ENCODE measurements around the gene PDK2. TPM values are rescaled to one million over a fixed set of nuclear protein-coding genes. Genes with fewer than 3 reads are reported as not detected.

PDK2 gene
- total RNA-seq, 1 experiment from 2014 or later, result 22.5 TPM

DNA sequence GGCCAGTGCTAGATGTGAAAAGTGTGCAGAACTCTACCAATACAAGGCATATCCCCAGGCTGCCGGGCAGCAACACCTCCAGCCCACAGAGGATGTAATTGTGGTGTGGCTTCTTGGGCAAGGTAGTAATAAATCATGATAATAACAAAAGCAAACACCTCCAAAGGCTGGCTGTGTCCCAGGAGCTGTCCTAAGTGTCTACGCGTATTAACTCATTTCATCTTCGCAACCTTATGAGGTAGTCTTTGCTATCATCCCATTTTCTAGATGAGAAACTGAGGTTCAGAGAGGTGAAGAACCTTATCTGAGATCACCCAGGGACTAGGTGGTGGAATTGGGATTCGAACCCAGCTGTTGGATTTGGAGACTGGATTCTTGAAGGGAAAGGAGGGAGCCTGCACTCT lies 5.3 kb downstream of the PDK2 start:
- DNase-seq (ENCODE audit: low read depth), result no peak

DNA sequence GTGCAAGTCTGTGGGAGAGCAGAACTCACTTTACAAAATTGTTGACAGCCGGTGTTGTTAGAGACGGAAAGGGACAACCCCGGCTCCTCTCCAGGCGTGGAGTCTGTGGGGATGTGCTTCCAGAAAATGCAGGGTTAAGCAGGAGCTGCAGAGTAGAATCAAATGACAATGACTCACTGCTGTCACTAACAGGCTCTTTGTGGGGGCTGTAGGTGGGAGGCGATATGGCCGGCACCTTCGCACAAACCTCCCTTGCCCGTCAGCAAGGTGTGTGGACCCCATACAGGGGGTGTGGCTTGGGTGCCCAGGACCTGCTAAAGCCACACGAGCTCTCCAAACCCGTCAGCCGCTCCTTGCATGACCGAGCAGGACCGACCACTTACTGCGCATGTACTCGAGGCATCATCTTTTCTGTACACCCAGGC lies 5.8 kb downstream of the PDK2 start:
- DNase-seq (ENCODE audit: low read depth), result no peak

DNA sequence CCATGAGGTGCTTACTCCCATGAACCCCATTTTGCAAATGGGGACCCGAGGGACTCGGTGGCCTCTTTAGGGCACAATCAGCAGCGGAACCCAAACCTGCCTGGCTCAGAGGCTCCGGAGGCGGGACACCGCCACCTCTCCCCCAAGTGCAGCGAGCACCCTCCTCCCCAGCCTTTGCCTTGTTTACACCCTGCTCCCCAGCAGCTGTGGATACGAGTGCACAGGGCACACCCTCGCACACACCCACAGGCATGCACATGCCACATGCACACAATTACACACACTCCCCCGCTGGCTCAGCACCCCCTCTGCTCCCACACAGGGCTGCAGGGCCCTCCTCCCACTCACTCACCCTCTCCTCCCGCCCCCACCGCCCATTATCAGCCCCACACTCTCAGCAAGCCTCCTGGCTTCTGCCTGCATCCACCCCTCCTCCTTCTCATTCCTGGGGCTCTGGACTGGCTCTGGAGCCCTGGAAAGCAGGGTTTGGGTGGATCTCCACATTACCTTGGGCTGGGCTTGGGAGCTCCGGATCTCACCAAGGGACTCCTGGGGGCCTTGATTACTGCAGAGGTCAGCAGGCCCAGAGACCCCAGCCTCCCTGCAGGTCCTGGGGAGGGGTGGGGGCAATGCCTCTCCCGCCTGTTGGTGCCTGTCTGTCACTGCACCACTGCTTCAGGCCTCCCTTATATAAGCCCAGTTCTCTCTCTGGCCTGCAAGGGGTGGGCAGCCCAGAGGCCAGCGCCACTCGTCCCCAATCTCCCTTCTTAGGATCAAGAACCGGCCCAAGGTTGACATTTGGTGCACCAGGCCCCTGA lies 6.4 kb downstream of the PDK2 start:
- no peak for DNase-seq (ENCODE audit: low read depth)

DNA sequence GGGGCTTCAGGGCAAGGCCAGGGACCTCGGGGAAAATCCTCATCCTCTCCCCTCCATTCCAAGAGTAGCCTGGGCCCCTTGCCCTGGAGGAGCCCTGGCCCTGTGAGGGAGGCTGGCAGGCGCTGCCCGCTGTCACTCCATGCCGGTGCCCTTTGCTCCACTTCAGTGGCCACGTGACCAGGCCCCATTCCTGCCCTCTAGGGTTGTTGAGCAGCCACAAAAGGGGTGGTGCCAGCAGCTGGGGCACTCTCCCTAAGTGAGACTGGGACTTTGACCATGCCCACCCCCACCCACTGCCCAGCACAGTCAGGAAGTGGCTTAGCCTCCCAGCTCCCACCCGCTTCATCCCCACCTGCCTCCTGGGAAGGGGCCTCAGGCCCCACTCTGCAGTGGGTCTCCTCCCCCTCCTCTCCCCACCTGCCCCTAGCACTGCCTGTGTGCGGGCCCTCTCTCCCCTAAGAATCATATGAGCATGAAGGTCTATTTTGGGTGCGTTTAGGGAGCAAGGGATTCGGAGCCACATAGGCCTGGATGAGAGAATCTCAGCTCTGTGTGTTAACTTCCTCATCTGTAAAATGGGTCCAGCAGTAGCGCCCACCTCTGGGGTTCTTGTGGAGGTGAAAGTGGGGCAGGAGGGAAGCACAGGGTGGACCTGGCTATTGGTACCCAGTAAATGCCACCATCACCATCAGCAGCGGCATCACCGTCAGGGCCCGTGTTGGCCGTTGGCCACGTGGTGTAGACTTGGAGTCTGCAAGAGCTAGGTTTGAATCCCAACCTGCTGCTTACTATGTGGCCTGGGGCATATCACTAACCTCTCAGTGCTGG lies 7.2 kb downstream of the PDK2 start:
- DNase-seq (ENCODE audit: low read depth), result peak; percentile 50

DNA sequence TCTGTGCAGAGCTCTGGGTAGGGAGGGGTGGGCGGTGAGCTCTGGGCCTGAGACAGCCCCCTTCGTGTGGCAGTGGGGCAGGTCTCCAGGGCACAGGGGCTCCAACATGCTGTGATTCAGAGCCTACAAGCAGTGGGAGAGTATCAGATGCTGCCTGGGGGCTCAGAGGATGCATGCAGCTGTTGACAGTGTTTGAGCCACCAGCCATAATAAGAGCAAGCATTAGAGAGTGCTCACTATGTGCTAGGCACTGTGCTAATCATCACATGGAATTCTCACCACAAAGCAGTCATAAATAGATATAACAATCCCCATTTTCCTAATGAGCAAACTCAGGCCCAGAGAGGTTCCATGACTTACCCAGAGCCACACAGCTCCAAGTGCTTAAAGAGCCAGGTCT lies 8.1 kb downstream of the PDK2 start:
- no peak for DNase-seq (ENCODE audit: low read depth)

DNA sequence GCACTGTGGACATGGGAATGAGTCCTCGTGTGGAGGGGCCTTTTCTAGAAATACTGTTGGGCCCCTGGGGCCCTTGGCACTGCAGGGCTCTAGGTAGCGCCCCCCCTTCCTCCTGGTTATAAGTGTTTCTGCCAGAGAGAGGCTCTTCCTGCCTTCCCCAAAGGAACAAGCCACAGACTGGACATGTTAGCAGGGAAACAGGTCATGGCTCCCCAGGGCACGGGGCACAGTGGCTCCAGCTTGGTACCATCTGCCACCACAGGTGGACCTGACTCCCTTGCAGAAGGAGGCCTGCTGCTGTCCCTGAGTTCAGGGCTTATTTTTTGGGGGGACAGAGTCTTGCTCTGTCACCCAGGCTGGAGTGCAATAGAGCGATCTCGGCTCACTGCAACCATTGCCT lies 8.8 kb downstream of the PDK2 start:
- no peak for DNase-seq (ENCODE audit: low read depth)

DNA sequence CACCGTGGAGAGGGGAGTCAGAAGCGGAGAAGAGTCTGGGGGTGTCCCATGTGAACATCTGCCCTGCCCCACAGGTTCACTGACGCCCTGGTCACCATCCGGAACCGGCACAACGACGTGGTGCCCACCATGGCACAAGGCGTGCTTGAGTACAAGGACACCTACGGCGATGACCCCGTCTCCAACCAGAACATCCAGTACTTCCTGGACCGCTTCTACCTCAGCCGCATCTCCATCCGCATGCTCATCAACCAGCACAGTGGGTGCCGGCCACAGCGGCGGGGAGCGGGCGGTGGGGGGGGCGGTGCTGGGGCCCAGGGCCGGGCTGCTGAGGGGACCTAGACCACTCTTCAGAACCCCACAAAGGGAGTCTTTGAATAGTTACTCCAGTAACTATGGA lies 10.7 kb downstream of the PDK2 start:
- DNase-seq (ENCODE audit: low read depth), result no peak

DNA sequence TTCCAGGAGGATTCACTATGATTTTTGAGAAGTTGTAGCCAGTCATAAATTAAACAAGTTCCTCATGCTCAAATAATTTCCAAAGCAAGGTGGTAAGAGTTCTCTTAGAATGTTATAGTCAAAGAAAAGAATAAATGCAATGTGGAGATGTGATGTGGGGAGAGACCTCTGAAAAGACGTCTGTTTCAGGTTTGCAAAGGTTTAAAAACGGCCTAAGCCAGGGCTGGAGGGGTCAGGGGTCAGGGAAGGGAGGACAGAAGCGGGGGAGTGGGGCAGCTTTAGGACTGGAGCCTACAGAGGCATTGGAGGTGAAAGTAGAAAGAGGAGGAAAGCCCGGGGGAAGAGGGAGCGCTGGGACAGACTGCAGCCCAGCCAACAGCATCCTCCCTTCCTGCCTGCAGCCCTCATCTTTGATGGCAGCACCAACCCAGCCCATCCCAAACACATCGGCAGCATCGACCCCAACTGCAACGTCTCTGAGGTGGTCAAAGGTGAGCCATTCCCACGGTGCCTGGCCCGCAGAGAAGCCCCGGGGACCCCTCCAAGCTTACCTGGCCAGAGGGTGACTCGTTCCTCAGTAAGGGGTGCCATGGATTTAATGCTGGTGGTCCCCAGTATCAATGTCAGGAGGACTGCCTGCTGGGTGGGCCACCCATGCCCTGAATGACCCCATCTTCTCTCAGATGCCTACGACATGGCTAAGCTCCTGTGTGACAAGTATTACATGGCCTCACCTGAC lies 11.4 kb downstream of the PDK2 start:
- no peak for DNase-seq (ENCODE audit: low read depth)

DNA sequence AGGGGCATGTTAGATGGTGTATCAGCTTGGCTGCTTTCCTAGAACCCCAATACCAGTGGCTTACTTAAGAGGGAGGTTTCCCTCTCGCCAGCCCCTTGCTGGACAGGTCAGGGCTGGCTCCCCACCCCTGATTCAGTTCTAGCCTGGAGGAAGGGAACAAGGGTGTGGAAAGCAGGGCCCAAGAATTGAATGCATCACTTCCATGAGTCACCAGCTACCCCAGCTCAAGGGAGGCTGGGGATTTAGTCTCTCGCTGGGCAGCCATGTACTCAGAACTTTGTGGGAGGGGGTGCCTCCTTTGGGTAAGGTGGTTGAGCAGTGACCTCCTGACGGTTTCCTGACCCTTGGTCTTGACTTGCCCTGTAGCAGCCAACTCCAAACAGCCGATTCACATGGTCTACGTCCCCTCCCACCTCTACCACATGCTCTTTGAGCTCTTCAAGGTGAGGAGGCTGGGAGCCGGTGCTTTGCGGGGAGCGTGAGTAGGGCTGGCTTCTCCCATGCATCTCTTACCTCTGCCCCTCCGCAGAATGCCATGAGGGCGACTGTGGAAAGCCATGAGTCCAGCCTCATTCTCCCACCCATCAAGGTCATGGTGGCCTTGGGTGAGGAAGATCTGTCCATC lies 12.8 kb downstream of the PDK2 start:
- DNase-seq (ENCODE audit: low read depth), result peak; percentile 51

DNA sequence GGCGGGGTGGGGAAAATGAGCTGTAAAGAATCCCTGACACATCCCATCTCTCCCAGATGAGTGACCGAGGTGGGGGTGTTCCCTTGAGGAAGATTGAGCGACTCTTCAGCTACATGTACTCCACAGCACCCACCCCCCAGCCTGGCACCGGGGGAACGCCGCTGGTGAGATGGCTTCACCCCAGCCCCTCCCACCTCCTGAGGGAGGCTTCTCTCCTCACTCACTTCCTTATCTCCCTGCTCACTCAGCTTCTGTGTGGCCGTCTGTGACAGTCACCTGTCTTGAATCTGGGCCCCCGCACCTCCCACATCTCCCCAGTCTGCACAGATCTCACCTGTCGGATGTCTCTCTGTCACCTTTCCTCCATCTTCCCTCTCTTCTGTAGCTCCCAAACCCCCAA lies 13.4 kb downstream of the PDK2 start:
- DNase-seq (ENCODE audit: low read depth), result no peak

DNA sequence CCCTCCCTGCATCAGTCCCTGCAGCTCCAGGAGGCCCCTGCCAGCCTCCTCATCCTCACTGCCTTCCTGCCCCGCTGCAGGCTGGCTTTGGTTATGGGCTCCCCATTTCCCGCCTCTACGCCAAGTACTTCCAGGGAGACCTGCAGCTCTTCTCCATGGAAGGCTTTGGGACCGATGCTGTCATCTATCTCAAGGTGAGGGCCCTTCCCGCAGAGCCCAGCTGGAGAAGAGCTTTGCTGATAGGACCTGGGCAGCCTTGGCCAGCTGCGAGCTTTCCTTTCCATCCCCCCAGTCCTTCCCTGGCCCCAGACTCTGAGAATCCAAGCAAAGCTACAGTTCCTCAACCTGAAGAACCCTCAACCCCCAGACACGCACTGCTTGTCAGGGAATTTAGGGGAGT lies 14.1 kb downstream of the PDK2 start:
- no peak for DNase-seq (ENCODE audit: low read depth)

DNA sequence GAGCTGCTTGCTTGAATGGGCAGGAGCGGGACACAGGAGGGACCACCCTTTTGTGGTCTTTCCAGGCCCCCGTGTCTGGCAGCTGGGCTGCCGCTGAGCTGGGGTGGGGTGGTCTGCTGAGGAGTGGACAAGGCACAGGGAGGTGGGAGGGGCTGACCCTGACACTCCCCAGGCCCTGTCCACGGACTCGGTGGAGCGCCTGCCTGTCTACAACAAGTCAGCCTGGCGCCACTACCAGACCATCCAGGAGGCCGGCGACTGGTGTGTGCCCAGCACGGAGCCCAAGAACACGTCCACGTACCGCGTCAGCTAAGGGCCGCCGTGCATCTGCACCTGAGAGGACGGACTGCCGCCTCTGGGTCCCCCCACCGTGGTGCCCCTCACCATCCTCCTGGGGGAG lies 14.6 kb downstream of the PDK2 start:
- DNase-seq (ENCODE audit: low read depth), result no peak

DNA sequence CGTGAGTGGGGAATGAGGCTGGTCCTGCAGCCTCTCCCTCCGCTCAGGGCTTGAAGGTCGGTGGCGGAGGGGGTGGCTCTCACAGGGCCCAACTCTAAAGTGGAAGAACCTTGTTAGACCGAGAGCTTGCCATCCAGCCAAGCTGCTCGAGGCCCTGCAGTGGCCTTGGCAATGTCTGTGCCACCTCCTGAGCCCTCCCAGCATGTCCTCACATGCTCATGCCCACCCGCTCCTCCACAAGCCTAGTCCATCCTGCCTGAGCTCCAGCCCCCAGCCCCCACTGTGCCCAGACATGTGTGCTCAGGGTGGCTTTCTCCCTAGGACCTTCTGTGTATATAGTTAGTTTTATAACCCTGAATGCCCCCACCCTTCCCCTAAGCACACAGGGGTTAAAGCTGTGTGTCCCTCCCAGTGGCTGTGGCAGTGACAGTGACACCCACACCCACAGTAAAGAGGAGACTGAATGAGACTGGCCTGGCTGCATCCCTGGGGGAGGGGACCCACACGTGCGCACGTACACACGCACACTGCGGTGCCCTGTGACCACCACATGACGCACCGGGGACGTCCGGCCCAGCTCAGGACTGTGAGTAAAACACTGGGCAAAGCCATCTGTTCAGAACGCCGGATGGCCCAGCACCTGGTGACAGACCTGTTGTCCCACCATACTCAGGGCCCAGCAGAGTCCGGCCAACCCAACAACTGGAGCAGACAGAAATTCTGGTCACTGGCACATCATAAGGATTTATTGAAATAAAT lies 15.6 kb downstream of the PDK2 start:
- DNase-seq (ENCODE audit: low read depth), result no peak

DNA sequence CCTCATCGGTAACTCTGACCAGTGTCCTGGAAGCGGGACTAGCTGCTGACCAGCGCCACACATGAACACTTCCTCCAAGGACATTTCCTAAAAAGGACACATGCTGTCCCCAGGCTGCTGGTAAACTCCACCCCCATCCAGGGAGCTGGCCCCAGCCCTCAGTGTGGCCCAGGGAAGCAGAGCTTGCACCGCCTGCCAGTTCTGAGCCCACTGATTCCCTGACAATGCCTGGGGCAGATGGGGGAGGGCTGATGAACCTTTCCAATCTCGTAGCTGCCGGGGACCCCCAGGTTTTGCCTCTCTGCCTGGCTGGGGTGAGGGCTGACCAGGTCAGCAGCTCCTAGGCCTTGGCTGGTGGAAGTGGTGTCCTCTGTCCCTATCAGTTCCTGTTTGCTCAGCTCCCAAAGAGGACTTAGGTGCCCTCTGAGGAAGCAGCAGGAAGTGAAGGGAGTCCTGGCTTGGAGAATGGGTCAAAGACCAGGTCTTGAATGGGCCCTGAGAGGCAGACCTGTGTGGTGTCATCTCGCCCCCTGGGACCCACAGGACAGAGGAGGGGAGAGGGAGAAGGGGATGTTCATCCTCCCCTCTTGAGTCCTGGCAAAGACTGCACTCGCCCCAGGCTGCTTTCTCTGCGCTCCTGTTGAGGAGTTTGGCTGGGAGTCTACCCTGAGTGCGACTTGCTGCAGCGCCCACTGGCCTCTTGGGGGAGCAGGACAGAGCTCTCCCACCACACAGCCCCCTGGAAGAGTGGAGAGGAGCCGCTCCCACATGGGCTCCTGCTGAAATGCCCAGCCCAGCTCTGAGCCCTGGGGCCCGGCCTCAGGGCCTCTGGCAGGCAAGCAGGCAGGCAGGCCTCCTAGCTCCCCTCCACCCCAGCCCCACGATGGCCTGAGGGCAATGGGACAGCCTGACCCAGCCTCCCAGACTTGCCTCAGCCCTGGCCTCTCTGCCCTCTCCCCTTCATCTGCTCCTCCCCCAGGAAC lies 16.8 kb downstream of the PDK2 start:
- no peak for DNase-seq (ENCODE audit: low read depth)

DNA sequence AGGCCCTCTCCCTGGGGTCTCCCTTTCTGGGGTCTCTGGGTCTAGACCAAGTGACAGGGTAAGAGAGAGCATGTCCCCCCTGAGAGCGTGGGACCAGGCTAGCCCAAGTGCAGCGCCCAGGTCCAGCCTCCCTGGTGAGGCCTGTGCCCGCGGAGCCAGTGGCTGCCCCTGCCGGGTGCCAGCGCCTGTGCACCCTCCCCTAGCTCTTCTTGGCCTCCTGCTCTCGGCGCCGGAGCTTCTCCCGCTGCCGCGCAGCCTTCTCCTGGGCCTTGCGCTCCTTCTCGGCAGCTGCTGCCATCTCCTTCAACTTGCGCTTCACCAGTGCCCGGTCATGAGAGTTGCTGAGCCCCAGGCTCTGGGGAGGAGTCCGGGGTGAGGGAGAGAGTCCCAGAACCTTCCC lies 17.5 kb downstream of the PDK2 start:
- no peak for DNase-seq (ENCODE audit: low read depth)

DNA sequence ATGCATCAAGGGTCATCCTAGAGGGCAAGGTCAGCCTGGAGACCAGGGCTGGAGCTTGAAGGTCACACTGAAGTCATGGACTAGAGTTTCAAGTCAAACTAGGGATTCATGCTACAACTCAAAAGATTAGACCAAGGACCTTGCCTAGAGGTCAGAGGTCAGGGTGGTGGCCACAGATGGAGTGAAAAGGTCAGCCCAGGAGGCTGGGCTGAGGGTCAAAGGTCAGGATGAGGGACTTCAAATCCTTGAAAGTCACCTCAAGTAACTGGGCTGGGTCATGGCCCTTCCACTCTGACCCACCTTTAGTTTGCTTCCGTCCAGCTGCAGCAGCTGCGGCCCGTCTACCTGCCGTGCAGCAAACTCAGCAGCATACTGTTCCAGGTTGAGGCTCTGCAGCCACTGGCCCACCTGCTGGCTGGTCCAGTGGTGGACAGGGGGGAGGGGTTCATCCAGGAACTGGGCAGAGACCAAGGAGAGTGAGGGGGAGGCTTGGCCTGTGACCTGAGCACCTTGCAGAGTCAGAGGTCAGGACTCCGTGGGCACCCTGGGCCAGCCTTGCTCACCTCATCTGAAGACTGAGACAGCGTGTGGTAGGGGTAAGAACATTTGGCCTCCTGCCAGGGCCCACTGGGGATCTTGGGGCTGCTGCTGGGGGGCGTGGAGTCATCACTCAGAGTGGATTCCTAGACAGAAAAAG lies 18.6 kb downstream of the PDK2 start:
- no peak for DNase-seq (ENCODE audit: low read depth)

DNA sequence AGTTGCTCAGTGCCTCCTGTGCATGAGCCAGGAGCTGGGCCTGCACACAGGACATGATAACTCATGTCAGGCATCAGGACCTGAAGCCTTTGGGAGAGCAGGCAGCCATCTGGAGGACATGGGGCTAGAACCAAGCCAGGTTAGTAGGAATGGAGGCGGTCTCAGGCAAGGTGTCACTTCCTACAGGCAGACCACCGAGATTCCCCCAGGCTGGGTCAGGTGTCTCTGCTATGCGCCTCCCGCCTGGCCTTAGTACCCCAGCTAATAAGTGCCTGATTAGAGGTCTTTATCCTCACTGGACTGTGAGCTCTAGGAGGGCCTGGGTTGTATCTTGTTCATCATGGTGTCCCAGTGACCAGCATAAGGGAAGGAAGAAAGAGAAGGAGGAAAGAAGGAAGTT lies 19.2 kb downstream of the PDK2 start:
- no peak for DNase-seq (ENCODE audit: low read depth)

DNA sequence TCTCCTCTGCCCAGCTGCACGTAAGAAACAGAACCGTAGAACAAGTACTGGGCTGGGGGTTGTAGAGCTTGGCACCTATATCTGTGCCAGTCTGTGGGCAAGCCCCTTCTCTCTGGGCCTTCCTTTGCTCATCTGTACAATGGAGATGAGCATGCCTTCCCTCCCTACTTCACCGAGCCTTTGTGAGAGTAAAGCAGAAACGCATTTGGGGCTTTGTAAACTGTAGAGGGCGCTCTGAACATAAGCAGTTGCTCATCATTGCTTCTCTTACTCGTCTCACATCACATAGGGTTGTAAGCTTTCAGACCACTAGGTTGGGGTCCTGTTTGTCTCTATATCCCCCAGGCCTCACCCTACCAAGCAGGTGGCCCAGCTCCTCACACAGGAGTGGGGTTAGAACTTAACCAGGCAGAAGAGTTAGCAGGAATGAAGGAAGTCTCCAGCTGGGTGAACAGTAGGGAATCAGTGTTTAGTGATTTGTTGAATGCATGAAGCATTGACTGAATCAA lies 19.8 kb downstream of the PDK2 start:
- DNase-seq (ENCODE audit: low read depth), result peak; percentile 66

DNA sequence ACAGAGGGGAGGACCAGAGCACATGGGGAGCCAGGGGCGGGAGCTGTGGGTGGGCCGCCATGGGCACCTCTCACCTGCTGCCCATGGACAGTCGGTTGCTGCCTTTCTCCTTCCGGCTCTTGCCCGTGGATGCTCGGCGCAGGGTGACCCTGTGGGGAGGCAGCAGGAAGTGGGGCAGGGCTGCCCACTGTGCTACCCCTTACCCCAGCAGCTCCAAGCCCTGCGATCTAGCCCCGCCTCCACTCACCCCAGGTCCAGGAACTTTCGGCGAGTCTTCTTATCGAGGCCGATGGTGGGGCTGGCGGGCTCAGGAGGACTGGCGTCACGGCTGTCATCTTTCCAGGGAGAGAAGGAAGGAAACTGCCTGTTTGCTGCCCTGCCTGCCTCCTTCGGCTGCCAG lies 20.6 kb downstream of the PDK2 start:
- no peak for DNase-seq (ENCODE audit: low read depth)
